Measurements from ENCODE around the gene STIM2. TPM values are rescaled to one million over a fixed set of nuclear protein-coding genes. Genes with fewer than 3 reads are reported as not detected.

Gene STIM2
- total and polyA plus RNA-seq, 2 of the 4 experiments (the other 2 are of a cell fraction), result 16.1 to 27.6 TPM

DNA sequence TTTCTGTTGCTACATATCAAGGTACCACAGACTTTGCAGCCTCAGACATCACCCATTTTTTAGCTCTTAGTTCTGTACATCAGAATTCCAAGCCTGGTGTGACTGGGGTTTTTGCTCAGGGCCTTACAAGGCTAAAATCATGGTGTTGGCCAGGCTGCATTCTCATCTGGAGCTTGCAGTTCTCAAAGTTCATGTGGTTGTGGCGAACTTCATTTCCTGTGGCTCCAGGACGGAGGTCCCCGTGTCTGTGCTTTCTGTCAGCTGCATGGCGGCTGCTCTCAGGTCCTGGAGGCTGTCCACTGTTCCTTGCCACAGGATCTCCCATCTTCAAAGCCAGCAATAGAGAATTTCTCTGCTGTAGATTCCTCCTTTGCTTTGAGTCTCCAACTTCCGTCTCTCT lies 157.4 kb downstream of the STIM2 start:
- ATAC-seq (ENCODE audit: low read depth), result no peak
- no peak overlapping the region for H2BK5ac ChIP-seq (ENCODE audit: low read depth, low read length, poor library complexity, severe bottlenecking)
- H3K4me3 ChIP-seq (ENCODE audit: insufficient read depth, low read depth, low read length), result no peak overlapping the region
- no peak overlapping the region for H3K9ac ChIP-seq (ENCODE audit: low read depth, low read length)
- POLR2A ChIA-PET (ENCODE audit: unreplicated experiment), result no interaction called here
- H3K14ac ChIP-seq (replicated peaks; ENCODE audit: low read depth, low read length), result no peak overlapping the region
- H3K4ac ChIP-seq (ENCODE audit: low read depth, low read length), result no peak overlapping the region
- no peak overlapping the region for H3K56ac ChIP-seq (ENCODE audit: extremely low read depth, insufficient read depth, low read length)
- no peaks in the 10 kb centered on the region for H3K4me1 ChIP-seq (ENCODE audit: control insufficient read depth, insufficient read depth, low read length)
- no peak overlapping the region for H2AK5ac ChIP-seq (ENCODE audit: low read depth, low read length)
- H2AFZ ChIP-seq (replicated peaks; ENCODE audit: low read length, poor library complexity), result no peak overlapping the region
- no peak overlapping the region for H2BK20ac ChIP-seq (ENCODE audit: low read depth, low read length)
- dilution Hi-C loops (cut with HindIII; ENCODE audit: low sequenced_read_pairs, unreplicated experiment), result no loop called here
- TF ChIP-seq MAFK (IDR thresholded peaks at IDR 0.05; ENCODE audit: low read depth, low read length) (no peak), POLR2A (IDR thresholded peaks at IDR 0.05; ENCODE audit: low read depth, low read length) (no peak), BHLHE40 (IDR thresholded peaks at IDR 0.05; ENCODE audit: low read depth, low read length) (no peak)
- in situ Hi-C loops (cut with MboI; ENCODE audit: low sequenced_read_pairs), result loop anchor here (25.0 kb wide), 5 partner anchors 281 to 1031 kb away; no protein-coding TSS in a partner anchor
- no peak overlapping the region for H4K91ac ChIP-seq (ENCODE audit: insufficient read depth, low read depth, low read length)
- CTCF ChIA-PET, result no interaction called here
- H4K20me1 ChIP-seq (ENCODE audit: insufficient read depth, low read length), result no peaks in the 10 kb centered on the region
- H3K36me3 ChIP-seq (ENCODE audit: control insufficient read depth, insufficient read depth, low read length), result peaks cover 14% of the 10 kb centered on the region
- no peaks in the 10 kb centered on the region for H3K27me3 ChIP-seq (ENCODE audit: control insufficient read depth, insufficient read depth, low read length)
- intact Hi-C loops (cut with micrococcal nuclease), result no loop called here
- no peak overlapping the region for H3K18ac ChIP-seq (ENCODE audit: low read depth, low read length)
- H3K27ac ChIP-seq (ENCODE audit: insufficient read depth, low read length), result no peak overlapping the region
- H4K8ac ChIP-seq (ENCODE audit: low read depth in 2 of 2, low read length in 2 of 2), result no peak overlapping the region
- H4K5ac ChIP-seq (ENCODE audit: low read depth, low read length), result no peak overlapping the region
- no peak overlapping the region for H3K4me2 ChIP-seq (ENCODE audit: low read depth, low read length)
- H2BK120ac ChIP-seq (ENCODE audit: low read depth, low read length), result no peak overlapping the region
- H3K23ac ChIP-seq (ENCODE audit: low read depth, low read length), result no peak overlapping the region
- H3K79me1 ChIP-seq (ENCODE audit: low read depth in 1 of 2, low read length in 2 of 2), result no peaks in the 10 kb centered on the region; a peak in 1 of 4 replicates
- no peak overlapping the region for H2BK15ac ChIP-seq (ENCODE audit: low read depth, low read length)
- BruUV-seq (replicated peaks), result no TSS peak
- H3K9me3 ChIP-seq (ENCODE audit: control insufficient read depth, insufficient read depth, low read length), result no peaks in the 10 kb centered on the region
- peaks cover 4% of the 10 kb centered on the region; the same call in 1 of the 2 replicates for H3K9me1 ChIP-seq (ENCODE audit: insufficient read depth, low read length)
- WGBS, 2 experiments (ENCODE audit: extremely low coverage in 2 of 2, insufficient read length in 1 of 2), result 80% methylated on average over 1 of the region's 5 CpGs; no CpG with 5 or more reads in 1 of the 2 experiments
- no peak for DNase-seq
- H2AK9ac ChIP-seq (replicated peaks; ENCODE audit: low read depth, low read length, poor library complexity), result no peak overlapping the region
